Heart left ventricle (tissue), 13 donors: ENCODE results near the gene GBP4.

Experiments used
- POLR2A ChIP-seq, 2 donors: fragments of 450-650 bp; IDR thresholded peaks; one replicate each; pipeline ENCODE4 v1.6.1; 2017; ENCODE audit warnings: antibody characterized with exemption in 2 of 2, mild to moderate bottlenecking in 2 of 2, moderate library complexity in 2 of 2
- TF ChIP-seq, protein P1 (sequence below), 12 donors: fragments of 200-600 bp; sonication (generic) in 4 of 12; IDR thresholded peaks; one replicate each; pipeline versions ENCODE4 v1.5.0 to v1.8.0; 2018 to 2022; ENCODE audit warnings: antibody characterized with exemption in 12 of 12, mild to moderate bottlenecking in 5 of 12
- donor health status: ischemic (EF 13 %, LVEDD 7.1; RV severe dilation, severe dysfunction).
- donor health status: DM: no; HTN: yes; CAD: no.
- donor health status: DM: no; HTN: no; CAD: no.
- donor health status: ischemic (EF 25% LVEDD 6.9; RV normal size, moderate dysfunction).
- donor health status: ischemic (EF 25% LVEDD 5.7; RV mildly dilated, moderate dysfunction).
- donor health status: ischemic (EF 35%, LVEDD 5.7; RV mildly dilated, moderate dysfunction).
- donor health status: nonischemic (EF 11% LVEDD 7.7; RV severe dilation, severe dysfunction).
- donor health status: DM: yes; HTN: yes; CAD: no.
- donor health status: PGD.
- donor health status: ischemic (EF 29% LVEDD 5.4; RV normal size, mild dysfunction).
- donor health status: nonischemic (EF 23%, LVEDD 6.1; RV moderate dilation, normal function).

GRCh38 chr1:89198081-89198480 lies 661 bp downstream of the GBP4 start:
- no peak for TF ChIP-seq POLR2A (IDR thresholded peaks at IDR 0.05)
- TF ChIP-seq, protein P1, sequence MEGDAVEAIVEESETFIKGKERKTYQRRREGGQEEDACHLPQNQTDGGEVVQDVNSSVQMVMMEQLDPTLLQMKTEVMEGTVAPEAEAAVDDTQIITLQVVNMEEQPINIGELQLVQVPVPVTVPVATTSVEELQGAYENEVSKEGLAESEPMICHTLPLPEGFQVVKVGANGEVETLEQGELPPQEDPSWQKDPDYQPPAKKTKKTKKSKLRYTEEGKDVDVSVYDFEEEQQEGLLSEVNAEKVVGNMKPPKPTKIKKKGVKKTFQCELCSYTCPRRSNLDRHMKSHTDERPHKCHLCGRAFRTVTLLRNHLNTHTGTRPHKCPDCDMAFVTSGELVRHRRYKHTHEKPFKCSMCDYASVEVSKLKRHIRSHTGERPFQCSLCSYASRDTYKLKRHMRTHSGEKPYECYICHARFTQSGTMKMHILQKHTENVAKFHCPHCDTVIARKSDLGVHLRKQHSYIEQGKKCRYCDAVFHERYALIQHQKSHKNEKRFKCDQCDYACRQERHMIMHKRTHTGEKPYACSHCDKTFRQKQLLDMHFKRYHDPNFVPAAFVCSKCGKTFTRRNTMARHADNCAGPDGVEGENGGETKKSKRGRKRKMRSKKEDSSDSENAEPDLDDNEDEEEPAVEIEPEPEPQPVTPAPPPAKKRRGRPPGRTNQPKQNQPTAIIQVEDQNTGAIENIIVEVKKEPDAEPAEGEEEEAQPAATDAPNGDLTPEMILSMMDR (IDR thresholded peaks at IDR 0.05): no peak
